Measurements from ENCODE around the gene SLC24A3.

SLC24A3 gene

DNA sequence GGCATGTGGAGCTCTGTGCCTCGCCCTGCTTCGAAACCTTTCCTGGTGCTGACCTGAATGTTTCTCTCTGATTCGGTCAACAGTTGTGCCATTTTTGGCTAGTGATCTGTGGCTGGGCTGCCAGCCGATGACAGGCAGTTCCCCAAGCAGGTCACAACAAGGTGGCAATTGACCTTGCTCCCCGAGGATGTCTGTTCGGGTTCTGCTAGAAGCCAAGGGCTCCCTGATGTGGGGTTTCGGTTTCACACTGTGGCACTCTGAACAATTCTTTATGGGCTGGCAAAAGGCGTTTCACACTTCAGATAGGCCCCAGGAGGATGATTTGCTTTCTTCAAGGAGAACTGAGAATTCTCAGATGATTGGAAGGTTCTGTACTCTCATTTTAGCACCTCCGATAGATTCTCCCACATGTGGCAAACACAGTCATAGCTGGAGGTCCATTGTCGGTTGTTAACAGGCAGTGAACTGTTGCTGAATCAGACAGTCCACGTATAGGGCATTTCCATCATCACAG lies 135.6 kb downstream of the SLC24A3 start:
- no peak for DNase-seq

DNA sequence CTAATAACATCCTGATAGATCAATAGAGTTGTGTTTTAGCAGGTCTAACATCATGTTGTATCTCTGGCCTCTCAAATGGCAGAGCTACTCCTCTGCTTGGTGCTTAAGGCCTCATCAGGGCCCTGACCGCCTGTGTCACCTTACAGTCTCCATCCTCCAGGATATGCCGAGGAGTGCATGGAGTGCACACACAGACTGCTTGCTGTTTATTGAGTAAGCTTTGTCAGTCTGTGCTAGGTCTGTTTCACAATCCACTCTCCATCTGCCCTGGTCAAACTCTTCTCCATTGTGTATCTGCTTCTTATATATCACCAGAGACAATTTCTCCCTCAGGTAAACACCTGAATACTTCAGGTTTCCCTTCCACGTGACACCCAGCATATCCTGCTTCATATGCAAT lies 136.1 kb downstream of the SLC24A3 start:
- DNase-seq: no peak

DNA sequence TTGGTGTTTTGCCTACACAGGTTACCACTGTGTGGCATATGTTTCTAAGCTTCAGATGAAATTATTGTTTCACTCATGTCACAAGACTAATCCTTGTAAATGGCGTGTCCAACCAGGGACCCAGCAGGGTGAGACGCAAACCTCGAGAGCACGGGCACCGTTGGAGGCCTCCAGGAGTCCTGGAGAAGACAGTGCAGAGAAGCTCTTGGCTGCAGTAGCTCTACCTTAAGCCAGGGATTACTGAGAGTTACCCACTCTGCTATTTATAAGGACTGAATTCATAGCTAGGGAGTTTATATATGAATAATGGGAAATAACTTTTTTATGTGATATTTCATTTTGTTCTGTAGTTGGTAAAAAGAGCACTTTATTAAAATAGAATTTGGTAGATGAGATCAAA lies 137.4 kb downstream of the SLC24A3 start:
- no peak for DNase-seq

DNA sequence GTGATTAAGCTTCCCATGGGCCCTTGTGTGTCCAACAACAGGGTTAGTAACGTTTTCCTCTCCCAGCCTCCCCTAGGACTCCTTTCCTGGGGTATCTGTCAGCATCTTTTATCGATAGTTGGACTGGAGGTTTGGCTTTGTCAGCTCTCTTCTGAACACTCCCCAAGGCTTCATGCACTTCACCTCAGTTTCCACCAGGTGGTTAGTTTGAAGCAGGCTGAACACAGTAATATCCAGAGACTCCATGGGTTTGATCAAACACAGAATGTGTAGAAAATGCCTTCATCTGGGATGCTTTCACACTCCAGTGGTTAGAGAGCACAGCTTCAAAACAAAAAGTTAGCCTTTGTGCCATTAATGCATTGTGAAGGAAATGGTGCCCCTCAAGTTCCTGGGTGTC lies 139.1 kb downstream of the SLC24A3 start:
- DNase-seq: no peak

DNA sequence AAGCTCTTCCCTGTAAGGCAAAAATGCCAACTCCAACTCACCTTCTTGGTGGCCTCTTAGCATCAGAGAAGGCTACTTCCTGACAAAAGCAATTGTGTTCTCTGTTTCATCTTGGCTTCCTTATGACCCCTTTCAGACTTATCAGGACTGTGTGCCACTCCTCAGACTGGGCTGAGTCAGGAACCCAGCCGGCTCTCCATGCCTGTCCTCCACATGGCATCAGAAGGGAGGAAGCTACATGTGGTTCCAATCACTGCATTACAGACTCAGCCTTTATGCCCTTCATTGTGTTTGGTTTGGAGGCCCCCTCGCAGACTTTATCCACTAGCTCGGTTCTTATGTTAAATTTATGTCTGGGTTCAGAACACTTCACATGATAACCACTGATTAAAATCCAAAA lies 142.5 kb downstream of the SLC24A3 start:
- DNase-seq: no peak

DNA sequence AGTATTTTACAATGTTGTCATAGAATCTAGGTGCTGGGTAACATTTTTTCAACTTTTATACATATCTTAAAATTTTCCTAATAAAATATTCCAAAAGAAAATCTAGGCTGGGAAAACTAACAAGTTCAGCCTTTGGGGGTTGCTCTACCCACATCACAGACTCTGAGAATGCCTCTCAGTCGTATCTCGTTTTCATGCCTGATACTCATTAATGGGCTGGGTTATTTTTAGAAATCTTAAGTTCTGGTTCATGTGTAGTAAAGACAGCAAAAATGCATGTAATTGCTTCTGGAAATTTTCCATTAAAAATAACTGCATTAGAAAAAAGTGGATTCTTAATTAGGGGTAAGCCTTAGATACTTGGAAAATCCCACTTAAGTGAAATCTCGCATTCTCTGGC lies 149.3 kb downstream of the SLC24A3 start:
- DNase-seq: no peak

DNA sequence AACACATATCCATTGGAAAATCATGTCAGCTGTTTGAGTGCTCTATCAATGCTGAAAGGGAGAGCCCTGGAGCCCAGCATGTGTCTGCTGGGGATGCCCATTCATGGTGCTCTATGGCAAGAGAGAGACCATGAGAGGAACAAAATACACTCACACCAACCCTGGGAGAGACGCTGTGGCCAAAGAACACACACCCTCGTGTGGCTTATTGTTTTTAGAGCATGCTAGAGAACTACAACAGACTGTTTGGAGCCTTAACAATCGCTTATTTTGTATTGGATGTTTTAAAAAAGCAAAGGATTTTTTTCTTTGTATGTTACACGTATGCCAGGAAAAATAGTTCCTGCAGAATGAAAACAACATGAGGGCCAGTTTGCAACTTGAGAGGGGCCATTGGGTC lies 151.0 kb downstream of the SLC24A3 start:
- no peak for DNase-seq

DNA sequence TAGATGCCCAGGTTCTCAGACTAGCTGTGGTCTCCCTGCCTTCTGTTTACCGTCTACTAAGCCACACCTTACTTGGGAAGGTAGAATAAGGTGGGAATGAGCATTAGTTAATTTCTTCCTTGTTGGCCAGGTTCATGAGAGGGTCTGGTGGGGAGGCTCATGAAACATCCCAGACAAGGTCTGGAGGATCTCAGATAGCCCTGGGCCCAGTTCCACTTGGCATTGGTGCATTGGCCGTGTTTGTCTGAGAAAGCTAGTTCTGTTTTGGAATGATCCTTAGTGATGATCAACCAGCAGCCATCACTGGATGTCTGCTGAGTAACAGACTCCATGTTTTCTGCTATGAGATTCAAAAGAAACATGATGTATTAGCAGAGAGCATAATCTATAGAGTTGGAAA lies 155.1 kb downstream of the SLC24A3 start:
- no peak for DNase-seq

DNA sequence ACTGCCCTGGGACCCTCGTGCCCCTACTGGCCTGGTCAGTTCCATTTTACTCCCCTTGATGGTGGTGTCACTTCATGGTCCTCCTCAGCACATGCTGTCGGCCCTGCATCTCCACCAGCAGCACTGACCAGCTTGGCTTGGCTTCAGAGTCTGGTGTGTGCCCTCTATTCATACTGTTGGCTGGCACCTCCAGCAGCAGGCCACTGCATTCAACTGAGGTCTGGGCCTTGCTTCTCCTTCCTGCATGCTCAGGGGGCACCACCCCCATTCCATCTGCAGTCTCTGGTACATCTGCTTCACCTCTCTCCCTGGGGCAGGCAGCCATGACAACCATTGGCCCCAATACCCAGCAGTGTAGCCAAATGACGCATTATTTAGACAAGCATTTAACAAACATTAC lies 155.9 kb downstream of the SLC24A3 start:
- peak in 4 of 14 donors; percentile 8 to 22 (median 8) for DNase-seq

DNA sequence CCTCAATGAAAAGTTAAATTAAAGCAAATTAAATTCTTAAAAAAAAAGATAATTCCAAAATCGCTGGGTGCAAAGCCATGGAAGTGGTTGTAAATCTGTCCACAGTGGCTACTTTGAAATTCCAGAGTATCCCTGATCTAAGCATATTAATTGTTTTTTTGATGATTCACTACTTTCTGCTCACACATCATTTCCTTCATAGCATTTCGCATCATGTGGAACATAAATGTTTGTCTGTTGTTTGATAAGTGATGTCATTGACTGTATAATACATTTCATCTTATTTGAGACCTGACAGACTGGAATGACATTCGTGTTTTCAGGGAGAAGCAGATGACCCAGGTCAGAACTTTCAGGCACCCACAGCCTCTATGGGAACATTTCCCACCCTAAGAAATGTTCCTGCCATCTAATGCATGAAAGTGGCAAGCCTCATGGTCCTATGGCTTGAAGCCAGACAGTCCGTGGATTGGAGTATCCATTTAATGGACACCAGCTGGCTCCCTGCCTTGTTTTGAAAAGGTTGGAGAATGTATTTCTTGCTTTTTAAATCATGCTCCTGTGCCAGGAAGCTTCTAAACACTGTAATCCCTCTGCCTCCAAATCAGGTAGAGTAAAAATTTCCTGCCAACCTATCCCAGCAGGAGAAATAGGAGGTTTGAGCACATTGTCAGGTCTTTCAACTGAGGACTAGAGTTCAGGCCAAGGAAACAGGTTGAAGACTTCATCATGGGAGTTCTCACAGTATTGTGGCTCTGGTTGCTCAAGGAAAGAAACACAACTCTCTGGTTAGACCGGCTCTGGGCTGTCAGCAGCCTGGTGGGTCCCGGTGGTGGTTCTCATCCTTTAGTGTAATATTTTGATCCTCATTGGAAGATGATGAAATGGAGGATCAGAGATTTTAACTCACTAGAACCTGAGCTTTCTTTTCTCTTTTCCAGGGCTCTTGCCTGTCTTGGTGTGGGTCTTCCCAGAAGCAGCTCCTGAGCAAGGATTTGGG lies 157.9 kb downstream of the SLC24A3 start:
- DNase-seq: no peak

DNA sequence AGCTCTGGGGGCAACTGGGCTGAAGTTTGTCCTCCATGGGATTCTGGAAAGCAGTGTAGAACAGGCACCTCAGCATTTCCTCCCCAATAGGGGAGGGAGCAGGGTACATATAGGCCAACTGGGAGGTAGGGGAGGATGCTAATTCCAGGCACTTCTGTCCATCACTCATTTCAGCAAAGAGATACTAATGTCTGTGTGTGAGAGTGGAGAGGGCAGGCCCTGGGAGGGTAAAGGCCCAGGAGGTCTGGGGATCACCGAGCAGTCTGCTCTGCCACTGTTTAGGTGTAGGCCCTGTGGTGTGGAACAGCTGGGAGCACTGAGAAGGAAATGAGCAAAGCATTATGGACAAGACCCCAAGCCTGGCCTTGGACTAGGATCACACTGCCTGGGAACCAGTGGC lies 158.7 kb downstream of the SLC24A3 start:
- DNase-seq: no peak

DNA sequence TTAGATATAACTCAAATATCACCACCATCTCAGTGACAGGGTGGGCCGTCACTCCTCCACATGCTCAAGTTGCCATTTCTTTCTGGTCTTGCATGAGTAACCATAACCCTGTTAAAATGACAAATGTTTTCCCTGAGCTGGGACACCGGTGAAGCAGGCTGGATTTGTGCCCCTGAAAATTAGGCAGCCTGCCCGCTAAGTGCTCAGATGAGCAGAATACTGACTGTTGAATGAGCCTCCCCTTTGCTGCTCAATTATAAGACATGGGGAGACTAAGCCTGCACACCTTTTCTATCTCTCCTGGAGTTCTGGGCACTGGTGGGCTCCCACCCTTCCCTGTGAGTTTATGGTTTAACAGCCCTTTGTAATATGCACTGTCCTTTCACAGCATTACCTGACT lies 161.8 kb downstream of the SLC24A3 start:
- no peak for DNase-seq

DNA sequence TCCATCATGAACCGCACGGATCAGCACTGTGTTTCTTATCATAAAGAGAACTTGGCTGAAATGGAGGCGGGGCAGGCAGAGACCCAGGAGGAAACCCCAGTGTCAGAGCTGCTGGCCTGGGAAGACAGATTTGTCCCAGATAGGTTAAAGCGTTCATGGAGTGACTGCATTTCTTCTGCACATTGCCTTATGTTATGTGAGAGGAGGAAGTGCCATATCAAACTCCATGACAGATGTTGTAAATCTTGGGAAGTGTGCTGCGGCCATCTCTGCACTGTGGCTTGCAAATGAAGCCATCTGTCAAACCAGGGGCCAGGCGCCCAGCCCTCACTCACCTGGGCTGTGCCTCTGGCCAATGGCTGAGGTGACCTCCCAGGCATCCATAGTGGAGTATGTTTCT lies 163.0 kb downstream of the SLC24A3 start:
- DNase-seq: no peak

DNA sequence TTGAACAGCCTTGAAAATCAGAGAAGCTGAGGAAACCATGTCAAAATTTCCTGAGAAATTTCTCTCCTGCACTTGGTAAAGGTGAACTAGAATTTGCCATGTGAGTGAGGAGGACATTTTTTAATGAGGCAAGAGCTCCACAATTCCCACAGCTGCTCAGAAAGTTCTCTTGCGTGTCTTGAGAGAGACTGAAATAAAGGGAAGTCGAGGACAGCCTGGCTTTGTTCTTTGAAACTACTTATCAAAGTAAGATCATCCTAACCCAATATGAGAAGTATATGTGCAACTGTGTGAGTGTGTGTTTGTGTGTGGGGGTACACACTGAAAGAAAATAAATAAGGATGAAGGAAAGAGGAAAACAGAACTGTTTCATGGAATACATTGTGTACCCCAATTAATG lies 163.4 kb downstream of the SLC24A3 start:
- DNase-seq: no peak

DNA sequence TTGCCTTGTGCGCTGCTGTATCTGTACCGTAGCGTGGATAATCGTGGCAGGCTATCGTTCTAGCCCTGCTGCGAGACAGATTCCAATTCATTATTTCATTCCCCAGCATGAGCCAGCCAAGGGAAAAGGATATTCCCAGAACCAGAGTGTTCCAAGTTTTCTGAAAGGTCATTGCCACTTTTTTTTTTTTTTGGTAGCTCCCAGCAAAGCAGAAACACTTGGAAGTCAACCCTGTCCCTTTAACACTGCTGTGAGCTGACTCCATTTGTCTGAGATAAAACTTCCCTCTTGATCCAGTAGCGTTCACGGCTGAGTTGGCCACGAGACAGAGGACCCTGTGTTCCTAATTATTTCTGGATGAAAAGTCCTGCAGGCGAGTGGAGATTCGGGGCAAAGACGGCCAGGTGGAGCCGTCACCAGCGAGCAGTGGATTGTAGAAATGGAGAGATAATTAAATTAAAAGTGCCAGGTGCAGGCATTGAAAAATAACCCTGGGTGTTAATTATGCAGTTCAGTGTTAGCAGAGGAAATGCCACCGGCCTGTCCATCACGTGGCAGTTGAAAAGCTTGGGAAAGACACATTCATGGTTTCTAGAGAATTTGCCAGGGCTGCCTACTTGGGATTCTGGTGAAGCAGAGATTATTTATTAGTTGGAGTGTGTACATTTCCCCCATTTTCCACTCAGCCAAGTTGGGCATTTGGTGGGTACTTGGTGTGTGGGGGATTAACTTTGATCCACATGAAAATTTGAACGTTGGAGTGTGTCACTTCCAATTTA lies 164.2 kb downstream of the SLC24A3 start:
- peak in 6 of 14 donors; percentile 5 to 39 (median 10) for DNase-seq

DNA sequence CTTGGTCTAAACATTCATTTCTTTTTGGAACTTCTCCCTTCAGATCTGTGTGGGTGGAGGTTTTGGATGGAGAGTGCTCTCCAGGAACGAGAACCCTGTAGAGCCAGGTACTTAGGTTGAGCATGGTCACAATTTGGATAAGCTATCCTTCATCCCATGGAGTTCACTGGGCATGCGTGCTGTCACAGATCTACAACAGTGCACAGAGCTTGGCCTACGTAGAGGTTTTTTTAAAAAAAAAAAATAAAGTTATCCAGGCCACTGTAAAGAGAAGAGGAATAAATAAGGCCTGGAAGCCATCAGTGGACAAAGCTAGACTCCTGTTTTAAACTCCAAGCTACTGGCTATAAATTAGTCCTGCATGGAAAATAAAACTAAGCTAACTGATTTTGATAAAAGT lies 165.6 kb downstream of the SLC24A3 start:
- no peak for DNase-seq

DNA sequence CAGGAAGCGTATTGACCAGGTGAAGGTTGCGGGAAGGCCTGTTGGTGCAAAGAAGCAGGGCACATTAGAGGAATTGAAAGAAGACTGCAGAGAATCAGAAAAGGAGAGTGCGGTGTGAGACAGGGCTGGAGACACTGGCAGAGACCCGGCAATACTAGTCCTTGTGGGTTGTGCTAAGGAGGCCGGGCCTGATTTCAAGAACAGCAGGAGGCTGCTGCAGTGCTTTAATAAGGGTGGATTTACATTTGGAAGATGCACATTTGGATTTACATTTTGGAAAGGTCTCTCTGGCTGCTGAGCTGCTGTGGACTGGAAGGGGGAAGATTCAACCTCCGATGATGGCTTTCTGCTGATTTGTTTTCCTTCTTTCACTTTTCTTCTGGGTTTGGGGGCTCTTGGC lies 167.8 kb downstream of the SLC24A3 start:
- DNase-seq: no peak

DNA sequence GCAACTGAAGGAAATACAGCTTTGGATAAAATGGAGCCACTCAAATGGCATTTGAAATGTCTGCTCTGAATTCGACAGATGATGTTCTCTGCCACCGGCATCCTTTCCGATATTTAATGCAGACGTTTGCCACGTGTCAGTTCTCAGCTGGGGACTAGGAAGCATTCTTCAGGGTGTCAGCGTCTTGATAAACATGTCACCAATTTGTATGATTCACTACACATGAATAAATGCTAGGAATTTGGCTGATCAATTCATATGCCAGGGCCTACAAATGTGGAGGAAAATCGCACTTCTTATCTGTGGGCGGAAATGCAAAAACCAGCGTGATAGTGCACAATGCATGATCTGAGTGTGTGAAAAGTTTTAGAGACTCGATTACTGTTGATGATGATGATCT lies 169.5 kb downstream of the SLC24A3 start:
- DNase-seq: no peak

DNA sequence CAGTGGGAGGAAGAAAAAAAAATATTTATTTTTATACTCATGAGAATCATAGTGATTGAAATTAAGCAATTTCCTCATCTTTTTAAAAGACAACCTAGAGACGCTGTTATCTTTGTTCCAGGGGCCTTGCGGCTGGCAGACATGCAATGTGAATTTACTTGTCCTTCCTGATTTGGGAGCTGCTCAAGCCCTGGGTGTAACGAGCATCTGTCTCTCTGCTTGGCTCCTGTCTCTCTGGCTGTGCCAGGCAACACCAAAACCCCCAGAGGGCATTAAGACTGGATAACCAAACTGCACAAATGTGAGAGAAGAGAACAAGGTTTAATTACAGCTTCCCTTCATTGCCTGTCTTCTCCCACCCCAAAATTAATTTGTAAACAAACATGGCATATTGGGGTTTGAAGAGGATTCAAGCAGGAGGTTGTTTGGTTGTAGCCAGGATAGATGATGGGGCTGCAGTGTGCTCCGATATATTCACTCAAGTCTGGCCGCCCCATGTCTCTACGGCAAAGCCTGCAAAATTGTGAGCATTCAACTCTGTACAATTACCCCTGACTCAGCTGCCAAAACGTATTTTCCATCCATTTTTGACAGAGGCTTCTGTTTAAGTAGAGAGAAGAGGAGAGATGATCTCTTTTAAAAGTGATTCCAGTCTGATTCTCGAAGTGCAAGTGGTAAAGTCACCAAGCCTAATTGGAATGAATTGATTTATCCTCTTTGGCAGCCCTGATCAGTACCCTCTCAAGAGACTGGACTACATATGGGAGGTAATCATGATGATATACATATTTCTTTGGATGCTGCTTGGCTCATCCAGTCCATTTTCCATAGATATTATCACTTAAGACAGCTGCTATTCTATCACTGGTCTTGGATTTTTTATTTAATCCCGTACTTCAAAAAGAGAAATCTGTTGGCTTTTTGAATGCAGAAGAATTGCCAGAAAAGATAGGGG lies 170.2 kb downstream of the SLC24A3 start:
- no peak for DNase-seq

DNA sequence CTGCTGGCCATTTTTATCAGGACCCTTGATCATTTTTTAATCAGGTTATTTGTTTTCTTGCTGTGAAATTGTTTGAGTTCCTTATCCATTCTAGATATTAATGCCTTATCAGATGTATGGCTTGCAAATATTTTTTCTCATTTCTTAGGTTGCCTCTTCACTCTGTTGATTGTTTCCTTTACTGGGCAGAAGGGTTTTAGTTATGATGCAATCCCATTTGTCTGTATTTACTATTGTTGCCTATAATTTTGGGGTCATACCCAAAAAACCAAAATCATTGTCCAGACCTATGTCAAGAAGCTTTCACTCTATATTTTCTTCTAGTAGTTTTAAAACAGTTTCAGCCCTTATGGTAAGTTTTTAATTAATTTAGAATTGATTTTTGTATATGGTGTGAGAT lies 172.5 kb downstream of the SLC24A3 start:
- DNase-seq: no peak

DNA sequence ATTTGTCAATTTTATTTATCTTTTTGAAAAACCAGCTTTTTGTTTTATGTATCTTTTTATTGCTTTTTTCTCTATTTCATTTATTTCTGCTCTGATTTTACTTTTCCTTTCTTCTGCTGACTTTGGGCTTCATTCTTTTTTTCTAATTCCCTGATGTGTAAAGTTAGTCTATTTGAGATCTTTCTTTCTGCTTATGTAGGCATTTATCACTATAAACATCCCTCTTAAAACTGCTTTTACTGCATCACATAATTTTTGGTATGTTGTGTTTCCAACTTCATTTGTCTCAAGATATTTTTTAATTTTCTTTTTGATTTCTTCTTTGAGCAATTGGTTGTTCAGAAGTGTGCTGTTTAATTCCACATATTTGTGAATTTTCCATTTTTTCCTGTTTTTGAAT lies 174.8 kb downstream of the SLC24A3 start:
- DNase-seq: no peak
